Body of pancreas (tissue), 4 donors: ENCODE measurements around the gene RGS12. TPM values are rescaled to one million over a fixed set of nuclear protein-coding genes. Genes with fewer than 3 reads are reported as not detected.

Source experiments
- ATAC-seq: fragments of 150-250 bp; one replicate; pipeline ENCODE4 v1.9.1; 2016
- DNase-seq, 4 donors: peaks; one replicate each; pipeline ENCODE4 v3.0.0-alpha.2; 2019
- H3K27ac ChIP-seq, 4 donors: fragments of 200-600 bp; sonication (generic); 1 replicate in 3 of 4; 2 replicates in 1 of 4; pipeline versions ENCODE4 v1.5.1 to v1.6.1; 2016 to 2019; ENCODE audit warnings: mild to moderate bottlenecking in 1 of 4, mixed read lengths in 1 of 4, moderate library complexity in 1 of 4
- H3K27me3 ChIP-seq, 2 donors: fragments of 200-600 bp; sonication (generic); one replicate each; pipeline ENCODE4 v1.6.0; 2016; ENCODE audit warnings: mild to moderate bottlenecking in 1 of 2
- H3K36me3 ChIP-seq, 2 donors: fragments of 200-600 bp; sonication (generic); replicated peaks in 1 of 2; 2 replicates each; pipeline ENCODE4 v1.5.1; 2016; ENCODE audit warnings: low read depth in 2 of 2; ENCODE audit not compliant: insufficient read depth in 1 of 2
- H3K4me1 ChIP-seq: fragments of 200-600 bp; sonication (generic); one replicate; pipeline ENCODE4 v1.6.0; 2016
- H3K4me3 ChIP-seq, 2 donors: fragments of 200-600 bp; sonication (generic); 1 replicate in 1 of 2; 2 replicates in 1 of 2; pipeline ENCODE4 v1.5.1; 2016 to 2019
- H3K9me3 ChIP-seq, 3 donors: fragments of 200-600 bp; sonication (generic); 1 replicate in 2 of 3; 2 replicates in 1 of 3; pipeline ENCODE4 v1.5.1; 2016
- POLR2A ChIP-seq, 3 donors: fragments of 450-650 bp; IDR thresholded peaks; one replicate each; pipeline ENCODE4 v1.6.1; 2016; ENCODE audit warnings: antibody characterized with exemption in 3 of 3, mild to moderate bottlenecking in 2 of 3
- WGBS, 2 donors: methylation state at CpG; one replicate each; pipeline ENCODE4 v1.1.5; 2017; 5-methylcytosine and 5-hydroxymethylcytosine counted together
- intact Hi-C: fragments of 100-400 bp; cut with DNase I; formaldehyde crosslinking; loops from one replicate; pipeline ENCODE4 v1.15.1; 2023
- total RNA-seq, 2 donors: library from RNA; depleted of rRNA; stranded (reverse); fragments of >200 nt; gene quantifications; one replicate each; pipeline ENCODE4 v1.1.0, GENCODE V29; 2016
- TF ChIP-seq, protein P1 (sequence below), 7 experiments: fragments of 450-650 bp in 4 of 7; fragments of 200-600 bp in 3 of 7; sonication (generic) in 3 of 7; IDR thresholded peaks; one replicate each; pipeline ENCODE4 v1.5.1; 2016 to 2019; ENCODE audit warnings: antibody characterized with exemption in 7 of 7

The RGS12 gene
- total RNA-seq, 2 donors from 2014 or later = 9.1 to 12.5 TPM

DNA sequence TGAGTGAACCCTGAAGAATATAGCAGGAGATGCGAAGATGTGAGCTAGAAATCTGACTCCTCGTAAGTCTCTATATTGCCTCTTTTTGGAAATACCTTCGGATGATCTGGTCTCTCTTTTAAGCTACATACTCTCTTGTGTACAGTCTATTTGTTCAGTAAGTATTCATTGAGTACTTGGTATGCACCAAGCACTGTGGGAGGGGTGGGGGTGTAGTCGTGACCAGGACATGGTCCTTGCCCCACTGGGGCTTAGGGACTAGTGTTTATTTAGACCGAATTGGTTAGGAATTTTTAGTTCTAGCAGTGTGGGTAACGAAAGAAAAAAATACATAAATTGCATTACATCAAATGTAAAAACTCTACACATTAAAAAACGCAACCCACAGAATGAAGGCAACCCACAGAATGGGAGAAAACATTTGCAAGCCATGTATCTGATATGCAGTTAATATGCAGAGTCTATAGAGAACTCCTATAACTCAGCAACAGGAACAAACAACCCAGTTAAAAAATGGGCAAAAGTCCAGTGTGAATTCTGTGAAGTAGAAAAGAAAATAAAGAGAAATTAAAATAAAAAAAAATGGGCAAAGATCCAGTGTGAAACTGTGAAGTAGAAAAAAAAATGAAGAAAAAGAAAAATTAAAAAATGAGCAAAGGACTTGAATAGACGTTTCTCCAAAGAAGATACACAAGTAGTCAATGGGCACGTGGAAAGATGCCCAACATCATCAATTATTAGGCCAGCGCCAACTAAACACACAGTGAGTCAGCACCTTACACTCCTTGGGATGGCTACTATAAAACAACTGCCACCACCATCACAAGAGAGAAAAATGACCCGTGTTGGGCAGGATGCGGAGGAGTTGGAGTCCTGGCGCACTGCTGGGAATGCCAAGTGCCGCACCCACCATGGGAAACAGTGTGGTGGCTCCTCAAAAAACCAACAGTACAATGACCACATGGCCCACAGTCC lies 43.8 kb downstream of the RGS12 start:
- Histone ChIP-seq H3K4me1 (peaks cover 6% of the 10 kb centered on the region), H3K27me3 (no peaks in the 10 kb centered on the region), H3K36me3 (no peaks in the 10 kb centered on the region), H3K27ac (no peak overlapping the region), H3K9me3 (no peaks in the 10 kb centered on the region), H3K4me3 (no peak overlapping the region)
- intact Hi-C loops = no loop called here
- no peak for ATAC-seq
- no peak for DNase-seq
- WGBS, 2 donors = 88 to 93% methylated on average over 14 of the region's 14 CpGs
- no peak for TF ChIP-seq POLR2A (IDR thresholded peaks at IDR 0.05)
- TF ChIP-seq, protein P1, sequence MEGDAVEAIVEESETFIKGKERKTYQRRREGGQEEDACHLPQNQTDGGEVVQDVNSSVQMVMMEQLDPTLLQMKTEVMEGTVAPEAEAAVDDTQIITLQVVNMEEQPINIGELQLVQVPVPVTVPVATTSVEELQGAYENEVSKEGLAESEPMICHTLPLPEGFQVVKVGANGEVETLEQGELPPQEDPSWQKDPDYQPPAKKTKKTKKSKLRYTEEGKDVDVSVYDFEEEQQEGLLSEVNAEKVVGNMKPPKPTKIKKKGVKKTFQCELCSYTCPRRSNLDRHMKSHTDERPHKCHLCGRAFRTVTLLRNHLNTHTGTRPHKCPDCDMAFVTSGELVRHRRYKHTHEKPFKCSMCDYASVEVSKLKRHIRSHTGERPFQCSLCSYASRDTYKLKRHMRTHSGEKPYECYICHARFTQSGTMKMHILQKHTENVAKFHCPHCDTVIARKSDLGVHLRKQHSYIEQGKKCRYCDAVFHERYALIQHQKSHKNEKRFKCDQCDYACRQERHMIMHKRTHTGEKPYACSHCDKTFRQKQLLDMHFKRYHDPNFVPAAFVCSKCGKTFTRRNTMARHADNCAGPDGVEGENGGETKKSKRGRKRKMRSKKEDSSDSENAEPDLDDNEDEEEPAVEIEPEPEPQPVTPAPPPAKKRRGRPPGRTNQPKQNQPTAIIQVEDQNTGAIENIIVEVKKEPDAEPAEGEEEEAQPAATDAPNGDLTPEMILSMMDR (IDR thresholded peaks at IDR 0.05) = no peak

DNA sequence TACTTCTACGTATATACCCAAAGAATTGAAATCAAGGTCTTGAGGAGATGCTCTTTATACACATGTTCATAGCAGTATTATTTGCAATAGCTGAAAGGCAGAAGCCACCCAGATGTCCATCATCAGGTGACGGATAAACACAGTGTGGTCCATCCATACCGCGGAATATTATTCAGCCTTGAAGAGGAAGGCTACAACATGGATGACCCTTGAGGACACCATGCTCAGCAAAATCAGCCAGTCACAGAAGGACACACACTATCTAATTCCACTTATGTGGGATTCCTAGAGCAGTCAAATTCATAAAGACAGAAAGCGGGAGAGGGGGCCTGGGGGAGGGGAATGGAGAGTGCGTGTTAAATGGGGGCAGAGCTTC lies 44.5 kb downstream of the RGS12 start:
- intact Hi-C loops = no loop called here
- Histone ChIP-seq H3K9me3 (no peaks in the 10 kb centered on the region), H3K4me1 (peaks cover 6% of the 10 kb centered on the region), H3K27me3 (no peaks in the 10 kb centered on the region), H3K27ac (no peak overlapping the region), H3K36me3 (no peaks in the 10 kb centered on the region), H3K4me3 (no peak overlapping the region)
- TF ChIP-seq POLR2A (IDR thresholded peaks at IDR 0.05) = no peak
- ATAC-seq (no peak), DNase-seq (no peak)
- WGBS, 2 donors = 93 to 96% methylated on average over 6 of the region's 6 CpGs

DNA sequence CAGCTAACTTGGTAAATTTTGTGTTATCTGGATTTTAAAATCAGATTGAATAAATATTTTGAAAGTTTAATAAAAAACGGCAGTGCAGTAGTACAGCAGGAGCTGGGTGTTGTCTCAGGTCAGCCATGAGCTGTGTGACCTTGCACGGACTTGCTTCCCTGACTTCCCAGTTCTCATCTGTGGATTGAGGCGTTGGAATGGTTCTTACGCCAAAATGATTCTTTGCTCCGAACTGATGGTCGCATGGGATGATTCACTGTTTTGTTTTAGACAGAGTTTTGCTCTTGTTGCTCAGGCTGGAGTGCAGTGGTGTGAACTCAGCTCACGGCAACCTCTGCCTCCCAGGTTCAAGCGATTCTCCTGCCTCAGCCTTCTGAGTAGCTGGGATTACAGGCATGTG lies 45.0 kb downstream of the RGS12 start:
- no peak overlapping the region for H3K27ac ChIP-seq
- DNase-seq (no peak), ATAC-seq (no peak)
- no peak overlapping the region for H3K4me3 ChIP-seq
- H3K36me3 ChIP-seq = no peaks in the 10 kb centered on the region
- TF ChIP-seq, protein P1 (IDR thresholded peaks at IDR 0.05) = no peak
- no peak for TF ChIP-seq POLR2A (IDR thresholded peaks at IDR 0.05)
- no peaks in the 10 kb centered on the region for H3K9me3 ChIP-seq
- intact Hi-C loops = no loop called here
- peaks cover 6% of the 10 kb centered on the region for H3K4me1 ChIP-seq
- H3K27me3 ChIP-seq = no peaks in the 10 kb centered on the region
- WGBS, 2 donors = 87 to 91% methylated on average over 8 of the region's 8 CpGs

DNA sequence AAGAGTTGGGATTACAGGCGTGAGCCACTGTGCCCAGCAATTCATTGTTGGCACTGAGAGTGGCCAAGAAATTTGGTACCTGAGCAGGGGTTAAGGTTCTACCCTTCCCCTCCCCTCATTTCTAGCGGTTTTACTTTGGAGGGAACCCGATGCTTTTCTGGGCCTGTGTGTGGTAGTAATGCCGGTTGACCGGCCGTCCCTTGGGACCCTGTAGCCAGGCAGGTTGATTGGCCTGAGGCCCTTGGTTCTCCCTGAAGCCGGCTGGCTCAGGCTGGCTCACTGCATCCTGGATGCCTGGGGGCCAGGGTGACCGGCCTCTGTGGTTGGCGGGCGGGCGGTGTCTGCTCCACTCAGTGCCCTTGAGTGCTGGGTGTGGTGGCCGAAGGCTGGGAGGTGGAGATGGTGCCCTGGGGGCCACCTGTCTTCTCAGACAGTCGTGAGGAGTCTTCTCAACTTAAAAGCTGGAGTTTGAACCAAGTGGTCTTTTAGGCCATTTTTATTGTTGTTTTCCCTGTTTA lies 45.6 kb downstream of the RGS12 start:
- ATAC-seq = no peak
- Histone ChIP-seq H3K27me3 (no peaks in the 10 kb centered on the region), H3K36me3 (no peaks in the 10 kb centered on the region), H3K4me1 (peaks cover 6% of the 10 kb centered on the region), H3K4me3 (no peak overlapping the region), H3K27ac (no peak overlapping the region), H3K9me3 (no peaks in the 10 kb centered on the region)
- TF ChIP-seq POLR2A (IDR thresholded peaks at IDR 0.05) = peak in 1 of 3 donors; percentile 8
- TF ChIP-seq, protein P1 (IDR thresholded peaks at IDR 0.05) = no peak
- WGBS, 2 donors = 91 to 93% methylated on average over 12 to 13 of the region's 13 CpGs
- DNase-seq = no peak
- intact Hi-C loops = no loop called here

DNA sequence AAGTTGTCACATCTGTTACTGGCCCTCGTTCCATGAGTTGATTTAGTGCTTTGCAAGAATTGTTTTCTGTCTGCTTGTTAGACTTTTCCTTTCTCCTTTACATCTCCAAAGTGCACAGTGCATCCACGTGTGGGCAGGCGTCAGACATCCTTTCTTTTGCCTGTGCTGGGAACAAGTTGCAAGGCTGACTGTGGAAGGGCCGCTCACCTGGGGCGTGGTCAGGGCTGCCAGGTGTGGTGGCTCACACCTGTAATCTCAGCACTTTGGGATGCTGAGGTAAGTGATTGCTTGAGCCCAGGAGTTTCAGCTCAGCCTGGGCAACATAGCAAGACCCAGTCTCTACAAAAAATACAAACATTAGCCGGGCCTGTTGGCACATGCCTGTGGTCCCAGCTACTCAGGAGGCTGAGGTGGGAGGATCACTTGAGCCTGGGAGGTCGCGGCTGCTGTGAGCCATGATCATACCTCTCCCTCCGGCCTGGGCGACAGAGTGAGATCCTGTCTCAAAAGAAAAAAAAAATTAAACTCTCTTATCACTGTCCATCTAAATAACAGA lies 46.2 kb downstream of the RGS12 start:
- TF ChIP-seq POLR2A (IDR thresholded peaks at IDR 0.05) = no peak
- TF ChIP-seq, protein P1 (IDR thresholded peaks at IDR 0.05) = no peak
- DNase-seq = no peak
- no peak overlapping the region for H3K27ac ChIP-seq
- peaks cover 6% of the 10 kb centered on the region for H3K4me1 ChIP-seq
- no peak for ATAC-seq
- H3K36me3 ChIP-seq = no peaks in the 10 kb centered on the region
- no peak overlapping the region for H3K4me3 ChIP-seq
- H3K27me3 ChIP-seq = no peaks in the 10 kb centered on the region
- no peaks in the 10 kb centered on the region for H3K9me3 ChIP-seq
- intact Hi-C loops = no loop called here
- WGBS, 2 donors = 94 to 96% methylated on average over 10 of the region's 10 CpGs
